Progenitor cell of endocrine pancreas (in vitro differentiated cells): Measurements from ENCODE around the gene KCNC4. TPM values are rescaled to one million over a fixed set of nuclear protein-coding genes. Genes with fewer than 3 reads are reported as not detected.

Experiments used
- DNase-seq: peaks from one replicate; pipeline ENCODE4 v3.0.0; 2021; ENCODE audit warnings: low spot score; ENCODE audit not compliant: unreplicated experiment
- H3K27ac Mint-ChIP-seq: 2 replicates; pipeline ENCODE4 v1.8.0; 2021; ENCODE audit warnings: mild to moderate bottlenecking, moderate library complexity, mixed read lengths
- H3K27me3 Mint-ChIP-seq: 2 replicates; pipeline ENCODE4 v1.8.0; 2021; ENCODE audit warnings: mixed read lengths
- H3K36me3 Mint-ChIP-seq: 2 replicates; pipeline ENCODE4 v1.8.0; 2022; ENCODE audit warnings: mixed read lengths; ENCODE audit not compliant: insufficient read depth
- H3K4me1 Mint-ChIP-seq: 2 replicates; pipeline ENCODE4 v1.8.0; 2021; ENCODE audit warnings: low read depth, mixed read lengths
- H3K4me3 Mint-ChIP-seq: 2 replicates; pipeline ENCODE4 v1.8.0; 2021; ENCODE audit warnings: low read depth, mild to moderate bottlenecking, moderate library complexity, mixed read lengths
- H3K9me3 Mint-ChIP-seq: 2 replicates; pipeline ENCODE4 v1.8.0; 2021; ENCODE audit warnings: low read depth, mixed read lengths
- CTCF ChIP-seq: fragments of 200-600 bp; sonication (generic); IDR thresholded peaks from one replicate; pipeline ENCODE4 v1.5.0; 2021; ENCODE audit warnings: antibody characterized with exemption, mild to moderate bottlenecking; ENCODE audit not compliant: unreplicated experiment
- total RNA-seq: library from RNA; stranded (reverse); gene quantifications from 2 replicates; pipeline ENCODE4 v1.2.1, GENCODE V29; 2021

The KCNC4 gene
- total RNA-seq, 1 donor from 2014 or later: 1.5 TPM

- Mint-ChIP-seq H3K27ac (no peak overlapping the region), H3K27me3 (peaks cover 11% of the 10 kb centered on the region), H3K9me3 (no peaks in the 10 kb centered on the region), H3K36me3 (no peaks in the 10 kb centered on the region), H3K4me1 (no peaks in the 10 kb centered on the region), H3K4me3 (no peak overlapping the region)
- no peak for DNase-seq
- TF ChIP-seq CTCF: no peak
Observed at GRCh38 chr1:110224240-110224995, 14.3 kb downstream of the KCNC4 start.

- H3K4me3 Mint-ChIP-seq: no peak overlapping the region
- H3K27me3 Mint-ChIP-seq: peaks cover 13% of the 10 kb centered on the region
- H3K9me3 Mint-ChIP-seq: no peaks in the 10 kb centered on the region
- peak overlapping the region; percentile 15 for H3K27ac Mint-ChIP-seq
- no peaks in the 10 kb centered on the region for H3K4me1 Mint-ChIP-seq
- no peaks in the 10 kb centered on the region for H3K36me3 Mint-ChIP-seq
- no peak for TF ChIP-seq CTCF
- no peak for DNase-seq
Observed at GRCh38 chr1:110225212-110225611, 15.1 kb downstream of the KCNC4 start.

GRCh38 chr1:110225756-110226404 lies 15.8 kb downstream of the KCNC4 start:
- no peak for TF ChIP-seq CTCF
- peaks cover 13% of the 10 kb centered on the region for H3K27me3 Mint-ChIP-seq
- H3K4me3 Mint-ChIP-seq: no peak overlapping the region
- H3K9me3 Mint-ChIP-seq: no peaks in the 10 kb centered on the region
- H3K27ac Mint-ChIP-seq: no peak overlapping the region
- DNase-seq: no peak
- H3K4me1 Mint-ChIP-seq: no peaks in the 10 kb centered on the region
- no peaks in the 10 kb centered on the region for H3K36me3 Mint-ChIP-seq

- no peaks in the 10 kb centered on the region for H3K9me3 Mint-ChIP-seq
- no peak for TF ChIP-seq CTCF
- no peak overlapping the region for H3K27ac Mint-ChIP-seq
- H3K27me3 Mint-ChIP-seq: peaks cover 15% of the 10 kb centered on the region
- no peak for DNase-seq
- H3K4me3 Mint-ChIP-seq: no peak overlapping the region
- peaks cover 2% of the 10 kb centered on the region for H3K4me1 Mint-ChIP-seq
- H3K36me3 Mint-ChIP-seq: no peaks in the 10 kb centered on the region
Observed at GRCh38 chr1:110227774-110228173, 17.7 kb downstream of the KCNC4 start.

GRCh38 chr1:110228381-110228780 lies 18.3 kb downstream of the KCNC4 start:
- Mint-ChIP-seq H3K4me1 (peaks cover 2% of the 10 kb centered on the region), H3K9me3 (no peaks in the 10 kb centered on the region), H3K27me3 (peaks cover 13% of the 10 kb centered on the region), H3K36me3 (no peaks in the 10 kb centered on the region), H3K27ac (no peak overlapping the region), H3K4me3 (no peak overlapping the region)
- TF ChIP-seq CTCF: no peak
- no peak for DNase-seq
